Adrenal gland (tissue), 5 donors: ENCODE data around the gene FHIT.

Source experiments
- CTCF ChIP-seq, 6 experiments: fragments of 450-650 bp in 4 of 6; fragments of 200-600 bp in 2 of 6; sonication (generic) in 1 of 6; IDR thresholded peaks; 1 replicate in 5 of 6; 2 replicates in 1 of 6; pipeline versions ENCODE4 v1.5.1 to v1.8.0; 2016 to 2021; ENCODE audit warnings: antibody characterized with exemption in 6 of 6, mild to moderate bottlenecking in 2 of 6, moderate library complexity in 1 of 6
- POLR2A ChIP-seq, 2 donors: fragments of 450-650 bp; IDR thresholded peaks; one replicate each; pipeline ENCODE4 v1.6.1; 2017; ENCODE audit warnings: antibody characterized with exemption in 2 of 2, mild to moderate bottlenecking in 2 of 2, moderate library complexity in 1 of 2
- donor health status: DM: no; HTN: no; CAD: no.

GRCh38 chr3:61224823-61225222 is 26.4 kb downstream of the FHIT start:
- TF ChIP-seq CTCF (IDR thresholded peaks at IDR 0.05) = no peak
- TF ChIP-seq POLR2A (IDR thresholded peaks at IDR 0.05) = no peak
